GM19023 (cell line): Measurements from ENCODE around the gene OAF.

ENCODE experiments used
- ATAC-seq: cut with Tn5 transposase; IDR thresholded peaks from one replicate; pipeline ENCODE4 v1.9.1; 2021; ENCODE audit warnings: mild to moderate bottlenecking, moderate library complexity; ENCODE audit not compliant: unreplicated experiment

Gene OAF

GRCh38 chr11:120219938-120220746, 9.3 kb downstream of the OAF start:
- ATAC-seq = no peak

DNA sequence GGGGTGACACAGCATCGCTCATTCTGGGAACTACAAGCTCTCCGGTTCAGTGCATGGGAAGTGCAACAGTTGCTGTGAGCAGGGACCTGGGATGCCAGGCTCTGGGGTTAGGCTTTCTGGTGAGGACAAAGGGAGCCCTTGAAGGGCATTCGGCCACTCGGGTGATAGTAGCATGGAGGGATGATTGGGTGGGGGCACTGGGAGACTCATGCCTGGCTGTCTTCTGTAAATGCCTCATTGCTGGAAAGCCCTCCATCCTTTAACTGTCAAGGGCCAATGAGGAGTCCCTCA, 9.9 kb downstream of the OAF start:
- ATAC-seq = no peak

DNA sequence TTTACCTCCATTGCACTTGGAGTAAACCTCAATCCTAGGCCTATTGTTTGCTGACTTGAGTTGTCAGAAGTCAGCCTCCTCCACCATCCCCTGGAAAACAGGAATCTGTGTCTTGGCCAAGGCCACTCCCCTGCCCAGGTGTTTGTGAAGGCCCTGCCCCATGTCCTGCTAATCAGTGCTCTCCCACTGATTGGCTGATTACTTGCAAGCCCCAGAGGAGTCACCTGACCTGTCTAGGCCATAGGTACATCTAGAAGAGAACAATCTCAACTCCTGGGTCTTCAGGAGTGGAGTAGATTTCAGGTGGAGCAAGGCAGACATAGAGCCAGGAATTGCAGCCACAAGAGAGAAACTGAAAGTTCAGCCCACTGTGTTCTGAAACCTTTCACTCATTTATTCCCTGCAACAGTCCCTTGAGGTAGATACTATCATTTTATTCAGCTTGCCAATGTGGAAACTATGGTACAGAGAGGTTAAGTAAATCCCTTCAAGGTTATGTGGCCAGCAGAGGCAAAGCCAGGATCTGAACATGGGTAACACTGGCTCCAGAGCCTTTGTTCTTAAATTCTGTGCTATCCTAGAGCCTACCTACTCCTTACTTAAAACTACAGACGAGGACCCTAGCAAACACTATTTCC, 10.4 kb downstream of the OAF start:
- no peak for ATAC-seq

DNA sequence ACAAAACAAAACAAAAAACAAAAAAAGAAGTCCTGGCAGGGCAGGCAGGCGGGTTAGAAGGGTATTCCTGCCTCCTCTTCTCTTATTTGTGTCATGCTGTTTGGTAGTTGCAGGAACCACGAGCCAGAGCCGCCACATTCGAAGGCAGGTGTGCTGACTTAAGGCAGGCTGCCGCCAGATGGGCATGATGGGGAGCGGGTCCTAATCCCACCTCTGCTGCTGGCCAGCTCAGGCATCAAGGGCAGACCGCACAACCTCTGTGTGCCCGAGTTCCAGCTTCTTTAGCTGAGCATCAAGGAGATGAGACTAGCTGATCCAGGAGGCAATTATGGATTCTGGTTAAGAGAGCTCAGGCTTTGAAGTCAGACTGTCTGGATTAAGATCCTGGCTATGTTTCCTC, 12.1 kb downstream of the OAF start:
- no peak for ATAC-seq

DNA sequence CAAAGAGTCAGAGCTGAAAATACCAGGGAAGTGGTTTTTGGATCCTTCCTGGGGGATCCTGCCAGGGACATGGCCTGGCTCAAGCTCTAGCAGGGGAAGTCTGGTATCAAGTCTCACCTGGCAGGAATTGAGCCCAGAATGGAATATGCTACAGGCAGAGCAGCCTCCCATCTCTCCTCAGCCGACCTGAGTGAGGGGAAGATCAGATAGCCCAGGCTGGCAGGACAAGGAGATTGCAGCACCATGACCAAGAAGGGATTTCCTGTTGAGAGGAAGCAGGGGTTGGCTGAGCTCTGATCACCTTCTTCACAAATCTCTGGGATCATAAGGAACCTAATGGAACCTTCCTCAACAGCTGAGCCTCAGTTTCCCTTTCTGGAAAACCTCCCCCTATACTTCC, 13.0 kb downstream of the OAF start:
- no peak for ATAC-seq

DNA sequence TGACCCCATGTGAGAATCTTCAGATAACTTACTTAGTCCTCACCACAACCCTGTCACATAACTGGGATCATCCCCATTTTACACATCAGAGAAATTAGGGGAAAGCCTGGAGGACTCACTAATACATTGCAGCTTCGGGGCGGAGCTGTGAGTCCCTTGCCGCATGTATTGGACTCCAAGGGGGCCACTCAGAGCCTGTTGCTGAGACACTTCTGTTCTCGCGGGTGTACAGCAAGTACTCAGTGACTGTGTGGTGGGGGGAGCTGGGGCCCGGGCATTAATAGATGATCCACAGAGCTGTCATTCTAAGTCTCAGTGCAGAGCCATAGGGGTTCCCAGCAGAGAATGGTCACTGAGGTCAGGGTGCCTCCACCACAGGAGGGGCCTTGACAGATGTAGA, 13.5 kb downstream of the OAF start:
- ATAC-seq = no peak

DNA sequence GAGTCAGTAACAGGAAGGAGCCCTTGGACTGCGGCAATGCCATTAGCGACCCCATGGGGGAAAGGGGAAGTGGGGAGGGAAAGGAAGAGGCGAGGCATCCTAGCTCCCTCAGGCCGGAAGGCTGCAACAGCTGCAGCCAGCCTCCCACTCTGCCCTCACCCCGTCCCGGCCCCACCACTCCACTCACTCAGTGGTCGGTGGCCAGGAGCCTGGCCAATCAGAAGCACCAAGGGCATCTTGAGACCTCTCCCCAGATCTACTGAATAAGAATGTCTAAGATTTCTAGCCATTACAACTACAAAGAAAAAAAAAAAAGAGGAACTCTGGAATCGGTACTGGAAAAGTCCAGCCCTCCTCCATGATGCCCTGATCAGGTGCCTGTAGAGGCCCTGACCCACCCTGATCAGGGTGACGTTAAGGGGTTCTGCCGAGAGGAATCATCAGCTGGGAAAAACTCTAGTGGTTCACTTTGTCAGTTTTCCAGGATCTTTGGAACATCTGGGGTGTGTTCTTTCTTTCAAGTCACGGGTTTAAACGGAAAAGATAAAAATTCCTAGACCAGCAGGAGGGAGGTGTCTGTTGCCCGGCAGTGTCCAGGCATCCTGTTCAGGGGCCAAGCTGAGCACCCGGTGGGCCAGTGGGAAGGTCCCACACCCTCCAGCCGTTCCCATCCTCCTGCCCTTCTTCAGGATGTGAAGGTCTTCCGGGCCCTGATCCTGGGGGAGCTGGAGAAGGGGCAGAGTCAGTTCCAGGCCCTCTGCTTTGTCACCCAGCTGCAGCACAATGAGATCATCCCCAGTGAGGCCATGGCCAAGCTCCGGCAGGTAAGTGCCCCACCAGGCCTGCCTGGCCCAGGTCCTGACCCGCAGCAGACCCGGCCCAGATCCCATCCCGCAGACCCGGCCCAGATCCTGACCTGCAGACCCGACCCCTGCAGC, 14.4 kb downstream of the OAF start:
- no peak for ATAC-seq

DNA sequence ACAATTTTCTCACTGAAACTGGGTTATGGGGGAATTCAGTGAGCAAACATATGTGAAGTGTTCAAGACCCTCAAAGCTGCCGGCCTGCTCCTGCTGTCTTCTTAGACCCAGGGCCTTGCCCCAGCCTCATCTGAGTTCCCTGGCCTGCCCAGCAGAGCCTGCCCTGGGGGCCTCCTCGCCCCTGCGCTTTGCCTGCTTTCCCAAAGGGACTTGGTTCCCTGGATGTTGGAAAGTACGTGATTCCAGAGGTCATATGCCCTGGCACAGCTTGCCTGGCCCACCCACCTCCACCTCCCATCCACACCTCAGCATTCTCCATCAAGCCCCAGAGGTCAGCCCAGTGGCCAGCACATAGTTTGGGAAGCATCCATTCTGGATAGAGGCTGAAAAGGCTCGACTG, 15.4 kb downstream of the OAF start:
- ATAC-seq = no peak

- no peak for ATAC-seq
These were observed 15.9 kb downstream of the OAF start for GRCh38 chr11:120226714-120227113.

DNA sequence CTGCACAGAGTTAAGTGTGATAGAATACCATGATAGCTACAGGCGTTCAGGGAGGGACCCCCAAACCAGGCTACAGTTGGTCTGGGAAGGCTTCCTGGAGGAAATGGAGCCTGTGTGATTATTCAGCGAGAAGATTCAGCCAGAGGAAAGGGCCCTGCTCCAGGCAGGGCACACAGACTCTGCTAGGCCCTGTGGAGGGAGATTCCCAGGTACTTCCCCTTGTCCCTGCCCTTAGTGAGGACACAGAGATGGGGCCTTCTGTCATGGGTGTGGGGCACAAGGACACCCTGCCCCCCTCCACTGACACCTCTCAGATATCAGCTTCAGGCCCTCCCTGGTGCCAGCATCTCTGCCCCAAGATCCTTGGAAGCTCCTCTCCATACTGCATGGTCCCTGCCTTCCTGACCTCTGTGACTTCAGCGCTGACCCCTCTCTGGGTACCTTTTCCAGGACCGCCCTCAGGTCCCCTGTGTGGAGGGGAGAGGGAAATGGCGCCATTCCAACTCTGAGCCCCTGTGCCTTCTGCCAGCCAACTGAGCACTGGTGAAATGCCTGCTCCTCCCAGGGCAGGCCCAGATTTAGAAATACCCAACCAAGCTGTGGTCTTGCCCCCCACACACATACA, 16.5 kb downstream of the OAF start:
- no peak for ATAC-seq

GRCh38 chr11:120228794-120229384, 18.1 kb downstream of the OAF start:
- no peak for ATAC-seq

GRCh38 chr11:120229451-120230424, 18.9 kb downstream of the OAF start:
- no peak for ATAC-seq

GRCh38 chr11:120230433-120231071, 19.7 kb downstream of the OAF start:
- no peak for ATAC-seq

DNA sequence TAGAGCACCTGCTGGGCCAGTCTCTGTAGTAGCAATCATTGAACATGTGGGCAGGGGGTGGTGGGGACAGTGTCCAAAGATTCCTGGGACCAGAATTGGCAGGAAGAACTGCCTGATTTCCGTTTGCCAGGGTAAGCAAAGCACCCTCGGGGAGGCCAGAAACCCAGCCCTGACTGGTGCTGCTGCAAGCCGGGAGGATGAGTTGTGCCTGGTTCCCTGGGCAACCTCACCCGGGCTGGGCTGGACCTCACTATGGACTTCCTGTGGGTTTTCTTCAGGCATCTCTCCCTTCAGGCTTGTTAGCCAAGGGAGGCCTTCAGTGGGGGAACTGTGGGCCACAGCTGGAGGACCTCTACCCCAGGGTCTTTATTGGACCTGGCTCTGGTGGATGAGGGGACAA, 21.1 kb downstream of the OAF start:
- no peak for ATAC-seq

DNA sequence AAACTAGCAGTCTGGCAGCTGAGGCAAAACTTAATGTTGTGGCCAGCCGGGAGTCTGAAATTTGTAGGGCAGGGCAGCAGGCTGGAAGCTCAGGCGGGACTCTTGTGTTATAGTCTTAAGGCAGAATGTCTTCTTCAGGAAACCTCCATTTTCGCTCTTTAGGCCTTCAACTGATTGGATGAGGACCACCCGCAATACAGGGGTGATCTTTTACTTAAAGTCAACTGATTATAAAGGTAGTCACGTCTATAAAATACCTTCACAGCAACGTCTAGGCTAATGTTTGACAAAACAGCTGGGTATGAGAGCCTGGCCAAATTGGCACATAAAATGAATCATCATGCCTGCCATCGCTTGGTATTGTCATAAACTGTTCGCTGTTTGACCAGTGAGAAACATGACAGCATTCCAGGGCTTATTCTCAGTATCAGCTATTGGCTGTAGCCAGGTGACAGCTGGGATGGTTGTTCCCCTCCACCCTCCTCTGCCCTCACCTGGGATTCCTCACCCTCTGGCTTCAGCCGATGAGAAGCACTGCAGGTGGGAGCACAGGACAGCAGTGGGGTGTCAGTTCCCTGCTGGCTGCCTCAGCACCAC, 22.5 kb downstream of the OAF start:
- no peak for ATAC-seq

DNA sequence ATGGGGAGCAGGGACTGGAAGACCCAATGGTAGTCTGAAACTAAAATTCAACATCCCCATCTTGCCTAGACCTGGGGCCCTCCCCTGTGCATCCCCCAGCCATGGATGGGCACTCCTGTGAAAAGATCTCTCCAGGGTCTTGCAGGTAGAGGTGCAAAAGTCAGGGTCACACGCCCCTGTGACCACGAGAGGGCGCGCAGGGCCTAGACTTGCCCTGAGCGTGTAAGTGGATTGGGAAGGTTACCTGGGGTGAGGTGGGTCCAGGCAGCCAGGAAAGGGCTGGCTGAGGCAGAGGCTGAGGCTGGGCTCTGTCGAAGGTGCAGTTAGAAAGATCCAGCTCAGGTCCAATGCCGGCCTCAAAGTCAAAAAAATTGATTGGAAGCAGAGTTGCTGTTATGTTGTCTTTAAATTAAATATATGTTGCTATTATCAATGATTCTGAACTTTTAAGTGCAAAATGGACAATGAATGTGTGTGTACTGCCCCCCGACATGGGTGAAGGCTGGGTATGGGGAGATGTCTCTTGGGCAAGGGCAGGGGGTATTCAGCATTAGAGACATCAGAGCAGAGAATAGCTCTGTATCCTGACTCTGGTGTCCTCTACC, 24.3 kb downstream of the OAF start:
- no peak for ATAC-seq

DNA sequence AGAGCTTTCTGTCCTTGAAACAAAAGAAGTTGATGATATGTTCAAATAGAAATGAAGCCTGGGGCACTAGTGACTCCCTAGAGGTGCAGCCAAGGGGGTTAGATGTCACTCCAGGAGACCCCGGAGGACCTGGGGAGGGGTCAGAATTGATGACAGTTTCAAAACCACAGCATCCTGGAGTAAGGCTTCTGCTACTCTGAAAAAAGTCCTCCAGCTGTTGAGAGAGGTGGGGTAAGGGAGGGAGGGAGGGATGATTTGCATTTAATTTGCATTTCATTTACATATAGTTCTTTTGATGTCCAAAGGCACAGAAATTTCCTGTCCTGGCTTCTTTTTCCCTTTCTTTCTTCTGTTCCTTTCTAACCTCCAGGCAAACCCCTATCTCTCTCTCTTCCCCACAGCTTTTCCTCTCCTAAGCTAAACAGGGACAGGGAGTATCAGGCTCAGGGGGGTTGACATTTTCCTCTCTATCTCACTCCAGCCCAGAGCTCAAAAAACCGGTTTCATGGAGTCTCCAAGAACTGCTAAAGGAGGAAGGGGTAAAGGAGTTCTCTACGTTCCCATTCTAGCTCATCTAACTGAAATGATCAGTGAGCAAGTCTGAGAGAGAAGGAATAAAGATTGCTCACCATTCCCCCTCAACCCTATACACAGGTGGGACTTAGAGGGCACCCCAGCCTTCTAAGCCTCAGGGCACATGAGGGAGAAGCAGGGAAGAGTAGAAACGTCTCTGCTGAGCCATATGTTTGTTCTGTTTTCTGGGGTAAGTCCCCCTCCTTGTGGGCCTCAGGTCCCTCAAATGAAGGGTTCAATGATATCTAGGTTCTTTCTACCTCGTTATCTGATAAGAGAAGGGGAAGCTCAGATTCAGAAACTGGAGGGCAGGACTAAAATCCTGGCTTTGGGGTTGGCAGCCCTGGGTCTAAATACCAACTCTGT, 25.6 kb downstream of the OAF start:
- no peak for ATAC-seq
